AG09319 (cell line): ENCODE results near the gene PPP2R2D.

Experiments
- DNase-seq: peaks from one replicate; pipeline ENCODE4 v3.0.0-alpha.2; 2010; ENCODE audit warnings: low read depth; ENCODE audit errors: extremely low read depth
- CTCF ChIP-seq: IDR thresholded peaks from 2 replicates; pipeline ENCODE4 v1.5.1; 2011; ENCODE audit warnings: low read depth, mild to moderate bottlenecking, inconsistent platforms, low read length, moderate library complexity

The PPP2R2D gene

GRCh38 chr10:131943021-131943814, 42.4 kb downstream of the PPP2R2D start:
- no peak for DNase-seq

DNA sequence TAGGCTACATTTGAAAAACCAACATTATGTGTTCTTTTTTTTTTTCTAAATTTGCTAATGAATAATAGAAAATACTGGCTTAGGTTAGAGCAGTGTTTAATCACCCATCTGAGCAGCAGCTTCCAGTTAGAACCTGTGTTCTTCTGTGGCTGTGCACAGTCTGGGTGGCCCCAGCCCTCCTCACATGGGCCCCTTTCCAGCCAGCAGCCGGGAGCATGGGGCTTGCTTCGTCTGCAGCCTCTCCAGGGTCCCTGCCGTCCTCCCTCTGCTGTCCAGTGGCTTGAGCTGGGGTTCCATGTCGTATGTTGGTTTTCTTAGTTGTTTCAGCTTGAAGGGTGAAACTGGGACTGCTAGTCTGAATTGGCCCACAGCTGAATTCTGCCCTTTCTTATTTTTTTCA, 43.6 kb downstream of the PPP2R2D start:
- no peak for TF ChIP-seq CTCF
- DNase-seq: no peak

More at GRCh38 chr10:131943021-131943814, 42.4 kb downstream of the PPP2R2D start:
- TF ChIP-seq CTCF: no peak; the same call in 1 of the 2 replicates

DNA sequence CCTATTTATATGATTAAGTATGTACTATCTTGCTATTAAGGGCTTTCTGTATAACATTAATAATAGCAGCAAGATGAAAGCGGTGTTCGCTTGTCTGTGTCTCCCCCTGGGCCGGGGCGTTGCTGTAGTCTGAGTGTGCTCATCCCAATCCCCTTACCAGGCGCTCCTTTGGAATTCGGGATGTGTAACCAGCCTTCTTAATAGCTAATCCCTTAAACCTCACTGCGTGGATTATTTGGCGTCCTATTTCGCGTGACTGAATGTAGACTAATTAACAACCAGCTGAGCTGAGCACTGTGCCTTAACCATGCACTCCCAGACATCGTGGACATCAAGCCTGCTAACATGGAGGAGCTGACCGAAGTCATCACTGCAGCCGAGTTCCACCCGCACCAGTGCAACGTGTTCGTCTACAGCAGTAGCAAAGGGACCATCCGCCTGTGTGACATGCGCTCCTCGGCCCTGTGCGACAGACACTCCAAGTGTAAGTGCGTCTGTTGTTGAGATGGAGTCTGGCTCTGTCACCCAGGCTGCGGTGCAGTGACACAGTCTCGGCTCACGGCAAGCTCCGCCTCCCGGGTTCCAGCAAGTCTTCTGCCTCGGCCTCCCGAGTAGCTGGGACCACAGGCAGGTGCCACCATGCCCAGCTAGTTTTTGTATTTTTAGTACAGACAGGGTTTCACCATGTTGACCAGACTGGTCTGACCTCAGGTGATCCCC, 44.3 kb downstream of the PPP2R2D start:
- TF ChIP-seq CTCF: no peak
- no peak for DNase-seq

DNA sequence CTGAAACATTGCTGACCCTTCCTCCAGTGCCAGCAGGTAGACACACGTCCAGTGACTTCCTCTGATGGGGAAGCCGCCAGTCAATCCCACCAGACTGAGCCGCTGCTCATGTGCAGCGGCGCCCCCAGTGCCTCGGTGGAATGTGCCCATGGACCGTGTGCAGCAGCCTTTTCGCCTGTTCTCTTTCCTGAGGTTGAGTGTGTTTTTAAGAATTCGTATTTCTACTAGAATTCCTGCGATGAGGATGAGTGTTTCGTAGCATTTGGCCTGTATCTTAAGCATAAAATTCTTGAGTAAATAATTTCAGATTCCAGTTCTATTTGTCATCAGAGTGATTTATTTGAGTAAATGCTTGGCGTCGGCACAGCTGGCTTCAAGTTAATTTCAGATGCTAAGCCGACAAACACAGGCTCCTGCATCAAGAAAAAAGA, 45.5 kb downstream of the PPP2R2D start:
- no peak for TF ChIP-seq CTCF
- peak; percentile 61 for DNase-seq

DNA sequence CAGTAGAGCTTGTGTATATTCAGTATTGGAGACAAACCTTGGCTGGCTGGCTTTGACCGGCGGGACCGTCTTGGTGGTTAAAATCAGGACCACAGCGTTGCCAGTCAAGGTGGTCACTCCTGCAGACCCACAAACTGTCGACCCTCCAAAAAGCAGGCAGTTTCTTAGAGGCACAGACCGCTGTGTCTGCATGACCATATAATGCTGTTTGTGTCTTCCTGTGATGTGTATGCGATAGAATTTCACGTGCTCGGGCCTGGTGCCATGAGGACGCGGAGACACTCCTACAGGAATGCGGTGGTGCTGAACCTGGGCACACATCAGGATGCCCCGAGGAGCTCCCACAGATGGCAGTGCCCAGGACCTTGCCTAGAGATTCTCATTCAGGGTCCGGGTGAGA, 46.1 kb downstream of the PPP2R2D start:
- TF ChIP-seq CTCF: no peak
- no peak for DNase-seq

GRCh38 chr10:131947631-131948347, 47.0 kb downstream of the PPP2R2D start:
- DNase-seq: no peak
- no peak for TF ChIP-seq CTCF
